ENCODE data around the gene RPAIN. TPM values are rescaled to one million over a fixed set of nuclear protein-coding genes. Genes with fewer than 3 reads are reported as not detected.

The RPAIN gene
- total RNA-seq, 1 experiment from 2014 or later, result 30.5 TPM

GRCh38 chr17:5378566-5379207, 41.3 kb upstream of the RPAIN start:
- peaks cover 70% of the 10 kb centered on the region for H3K36me3 Mint-ChIP-seq (ENCODE audit: insufficient read depth, unreplicated experiment)
- CTCF ChIA-PET, result no interaction called here

GRCh38 chr17:5379351-5380107, 40.5 kb upstream of the RPAIN start:
- Mint-ChIP-seq H3K4me1 (ENCODE audit: low read depth, unreplicated experiment) (no peaks in the 10 kb centered on the region), H3K36me3 (ENCODE audit: insufficient read depth, unreplicated experiment) (peaks cover 64% of the 10 kb centered on the region), H3K4me3 (ENCODE audit: unreplicated experiment) (no peak overlapping the region), H3K27ac (ENCODE audit: unreplicated experiment) (peak overlapping the region; percentile 24), H3K27me3 (ENCODE audit: insufficient read depth, unreplicated experiment) (no peaks in the 10 kb centered on the region), H3K9me3 (ENCODE audit: unreplicated experiment) (no peaks in the 10 kb centered on the region)
- CTCF ChIA-PET, result no interaction called here
- no peak overlapping the region for H3K4me3 ChIP-seq (ENCODE audit: low read depth, low read length)
- H3K27me3 ChIP-seq (replicated peaks; ENCODE audit: control insufficient read depth, insufficient read depth, low read length), result no peaks in the 10 kb centered on the region
- TF ChIP-seq, protein P1, sequence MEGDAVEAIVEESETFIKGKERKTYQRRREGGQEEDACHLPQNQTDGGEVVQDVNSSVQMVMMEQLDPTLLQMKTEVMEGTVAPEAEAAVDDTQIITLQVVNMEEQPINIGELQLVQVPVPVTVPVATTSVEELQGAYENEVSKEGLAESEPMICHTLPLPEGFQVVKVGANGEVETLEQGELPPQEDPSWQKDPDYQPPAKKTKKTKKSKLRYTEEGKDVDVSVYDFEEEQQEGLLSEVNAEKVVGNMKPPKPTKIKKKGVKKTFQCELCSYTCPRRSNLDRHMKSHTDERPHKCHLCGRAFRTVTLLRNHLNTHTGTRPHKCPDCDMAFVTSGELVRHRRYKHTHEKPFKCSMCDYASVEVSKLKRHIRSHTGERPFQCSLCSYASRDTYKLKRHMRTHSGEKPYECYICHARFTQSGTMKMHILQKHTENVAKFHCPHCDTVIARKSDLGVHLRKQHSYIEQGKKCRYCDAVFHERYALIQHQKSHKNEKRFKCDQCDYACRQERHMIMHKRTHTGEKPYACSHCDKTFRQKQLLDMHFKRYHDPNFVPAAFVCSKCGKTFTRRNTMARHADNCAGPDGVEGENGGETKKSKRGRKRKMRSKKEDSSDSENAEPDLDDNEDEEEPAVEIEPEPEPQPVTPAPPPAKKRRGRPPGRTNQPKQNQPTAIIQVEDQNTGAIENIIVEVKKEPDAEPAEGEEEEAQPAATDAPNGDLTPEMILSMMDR (IDR thresholded peaks at IDR 0.05; ENCODE audit: insufficient read depth in 1 of 2, low read depth in 1 of 2, low read length in 1 of 2, severe bottlenecking in 1 of 2, unreplicated experiment in 1 of 2), result no peak
- no peak for DNase-seq
- TSS peak; percentile 19 for BruUV-seq (replicated peaks)
- no peaks in the 10 kb centered on the region; the same call in none of the 2 replicates for H3K36me3 ChIP-seq (ENCODE audit: control insufficient read depth, insufficient read depth, low read length)
- no peaks in the 10 kb centered on the region for H3K9me3 ChIP-seq
- POLR2A ChIA-PET, result no interaction called here
- intact Hi-C loops (cut with micrococcal nuclease; ENCODE audit: unreplicated experiment), result no loop called here
- H3K4me1 ChIP-seq, result no peaks in the 10 kb centered on the region

More at GRCh38 chr17:5378566-5379207, 41.3 kb upstream of the RPAIN start:
- no peaks in the 10 kb centered on the region for H3K9me3 ChIP-seq
- Mint-ChIP-seq H3K4me1 (ENCODE audit: low read depth, unreplicated experiment) (no peaks in the 10 kb centered on the region), H3K27ac (ENCODE audit: unreplicated experiment) (peak overlapping the region; percentile 24), H3K27me3 (ENCODE audit: insufficient read depth, unreplicated experiment) (no peaks in the 10 kb centered on the region), H3K9me3 (ENCODE audit: unreplicated experiment) (no peaks in the 10 kb centered on the region), H3K4me3 (ENCODE audit: unreplicated experiment) (no peak overlapping the region)
- intact Hi-C loops (cut with micrococcal nuclease; ENCODE audit: unreplicated experiment), result no loop called here
- BruUV-seq (replicated peaks), result no TSS peak
- TF ChIP-seq, protein P1 (IDR thresholded peaks at IDR 0.05; ENCODE audit: insufficient read depth in 1 of 2, low read depth in 1 of 2, low read length in 1 of 2, severe bottlenecking in 1 of 2, unreplicated experiment in 1 of 2), result no peak
- H3K36me3 ChIP-seq (ENCODE audit: control insufficient read depth, insufficient read depth, low read length), result no peaks in the 10 kb centered on the region; the same call in 1 of the 2 replicates
- no peaks in the 10 kb centered on the region for H3K27me3 ChIP-seq (replicated peaks; ENCODE audit: control insufficient read depth, insufficient read depth, low read length)
- H3K4me3 ChIP-seq (ENCODE audit: low read depth, low read length), result no peak overlapping the region
- no peaks in the 10 kb centered on the region for H3K4me1 ChIP-seq
- POLR2A ChIA-PET, result no interaction called here
- no peak for DNase-seq

- no peaks in the 10 kb centered on the region for H3K27me3 Mint-ChIP-seq (ENCODE audit: insufficient read depth, unreplicated experiment)
- POLR2A ChIA-PET, result no interaction called here
- H3K4me1 Mint-ChIP-seq (ENCODE audit: low read depth, unreplicated experiment), result no peaks in the 10 kb centered on the region
- no peaks in the 10 kb centered on the region for H3K9me3 Mint-ChIP-seq (ENCODE audit: unreplicated experiment)
- Histone ChIP-seq H3K27me3 (replicated peaks; ENCODE audit: control insufficient read depth, insufficient read depth, low read length) (no peaks in the 10 kb centered on the region), H3K4me3 (ENCODE audit: low read depth, low read length) (no peak overlapping the region), H3K9me3 (no peaks in the 10 kb centered on the region), H3K36me3 (ENCODE audit: control insufficient read depth, insufficient read depth, low read length) (no peaks in the 10 kb centered on the region; the same call in none of the 2 replicates), H3K4me1 (no peaks in the 10 kb centered on the region)
- TF ChIP-seq, protein P1 (IDR thresholded peaks at IDR 0.05; ENCODE audit: insufficient read depth in 1 of 2, low read depth in 1 of 2, low read length in 1 of 2, severe bottlenecking in 1 of 2, unreplicated experiment in 1 of 2), result no peak
- CTCF ChIA-PET, result no interaction called here
- intact Hi-C loops (cut with micrococcal nuclease; ENCODE audit: unreplicated experiment), result no loop called here
- no TSS peak for BruUV-seq (replicated peaks)
- no peak overlapping the region for H3K27ac Mint-ChIP-seq (ENCODE audit: unreplicated experiment)
- no peak overlapping the region for H3K4me3 Mint-ChIP-seq (ENCODE audit: unreplicated experiment)
- DNase-seq, result no peak
- peaks cover 64% of the 10 kb centered on the region for H3K36me3 Mint-ChIP-seq (ENCODE audit: insufficient read depth, unreplicated experiment)
Measured at GRCh38 chr17:5380491-5381135, 39.4 kb upstream of the RPAIN start.
